HepG2 (cell line): Measurements from ENCODE around the gene FGF2. TPM values are rescaled to one million over a fixed set of nuclear protein-coding genes. Genes with fewer than 3 reads are reported as not detected.
A peak's percentile ranks its signal among the peaks of the same experiment; 100 is the strongest.

Experiments used
- ARNTL ChIP-seq: sonication (generic); formaldehyde crosslinking; IDR thresholded peaks from 2 replicates; pipeline ENCODE4 v1.4.0; 2020; ENCODE audit warnings: mild to moderate bottlenecking, missing genetic modification reagents
- CHD2 ChIP-seq: IDR thresholded peaks from 2 replicates; pipeline ENCODE4 v1.6.1; 2011; ENCODE audit warnings: low read depth, low read length, improper control_type of control experiment
- DMAP1 ChIP-seq: IDR thresholded peaks from 2 replicates; pipeline ENCODE4 v1.6.1; 2016
- GATAD1 ChIP-seq: IDR thresholded peaks from 2 replicates; pipeline ENCODE4 v1.6.1; 2016; ENCODE audit warnings: missing genetic modification reagents, missing compliant biosample characterization
- HDAC1 ChIP-seq: sonication (generic); formaldehyde crosslinking; IDR thresholded peaks from 2 replicates; pipeline ENCODE4 v1.5.1; 2020; ENCODE audit warnings: mild to moderate bottlenecking, missing genetic modification reagents
- HNRNPLL ChIP-seq: fragments of 200-400 bp; formaldehyde crosslinking; IDR thresholded peaks from 2 replicates; pipeline ENCODE4 v1.6.1; 2017; ENCODE audit warnings: mild to moderate bottlenecking, low read depth, low read length; ENCODE audit not compliant: poor library complexity, severe bottlenecking
- NFKBIZ ChIP-seq: IDR thresholded peaks from 2 replicates; pipeline ENCODE4 v1.6.1; 2018; ENCODE audit warnings: missing genetic modification reagents, missing compliant biosample characterization
- NONO ChIP-seq, 2 experiments: fragments of 450-650 bp in 1 of 2; sonication (generic) in 1 of 2; formaldehyde crosslinking in 1 of 2; IDR thresholded peaks in 1 of 2; conservative IDR thresholded peaks in 1 of 2; 2 replicates each; pipeline versions ENCODE4 v1.6.1 to v1.8.0; 2017 to 2022; ENCODE audit warnings: mild to moderate bottlenecking in 1 of 2, missing genetic modification reagents in 1 of 2, moderate library complexity in 1 of 2
- NR2F6 ChIP-seq, 2 experiments: IDR thresholded peaks; 2 replicates each; pipeline ENCODE4 v1.6.1; 2016; ENCODE audit warnings: antibody characterized with exemption in 1 of 2, mild to moderate bottlenecking in 1 of 2
- PCBP1 ChIP-seq: fragments of 200-400 bp; formaldehyde crosslinking; IDR thresholded peaks from 2 replicates; pipeline ENCODE4 v1.6.1; 2017; ENCODE audit warnings: mild to moderate bottlenecking, low read depth, low read length, borderline replicate concordance
- PHB2 ChIP-seq: fragments of 450-650 bp; IDR thresholded peaks from 2 replicates; pipeline ENCODE4 v1.6.1; 2018; ENCODE audit not compliant: partially characterized antibody
- PHF20 ChIP-seq: sonication (generic); formaldehyde crosslinking; IDR thresholded peaks from 2 replicates; pipeline ENCODE4 v1.5.0; 2020; ENCODE audit warnings: mild to moderate bottlenecking, missing genetic modification reagents
- PRDM4 ChIP-seq: sonication (generic); formaldehyde crosslinking; IDR thresholded peaks from 2 replicates; pipeline ENCODE4 v1.9.0; 2021; ENCODE audit warnings: missing genetic modification reagents, borderline replicate concordance
- SNRNP70 ChIP-seq: fragments of 200-400 bp; formaldehyde crosslinking; IDR thresholded peaks from 2 replicates; pipeline ENCODE4 v1.6.1; 2017; ENCODE audit warnings: mild to moderate bottlenecking, low read depth, low read length, moderate library complexity
- SUZ12 ChIP-seq: fragments of 150-350 bp; IDR thresholded peaks from 2 replicates; pipeline ENCODE4 v1.6.1; 2014; ENCODE audit warnings: low read depth, low read length
- TCF7 ChIP-seq: sonication (generic); IDR thresholded peaks from 2 replicates; pipeline ENCODE4 v1.6.1; 2016; ENCODE audit warnings: antibody characterized with exemption, low read depth
- ZBTB39 ChIP-seq: sonication (generic); formaldehyde crosslinking; IDR thresholded peaks from 2 replicates; pipeline ENCODE4 v1.5.0; 2020; ENCODE audit warnings: missing genetic modification reagents
- ZC3H4 ChIP-seq: sonication (generic); formaldehyde crosslinking; IDR thresholded peaks from 2 replicates; pipeline ENCODE4 v1.4.0; 2020; ENCODE audit warnings: missing genetic modification reagents, borderline replicate concordance
- ZGPAT ChIP-seq: IDR thresholded peaks from 2 replicates; pipeline ENCODE4 v1.6.1; 2016; ENCODE audit warnings: mild to moderate bottlenecking
- ZKSCAN5 ChIP-seq: sonication (generic); formaldehyde crosslinking; IDR thresholded peaks from 2 replicates; pipeline ENCODE4 v1.5.1; 2020; ENCODE audit warnings: mild to moderate bottlenecking, missing genetic modification reagents
- ZMAT3 ChIP-seq: sonication (generic); formaldehyde crosslinking; conservative IDR thresholded peaks from 2 replicates; pipeline ENCODE4 v1.7.0; 2021; ENCODE audit warnings: missing genetic modification reagents
- ZMYM3 ChIP-seq: sonication (generic); formaldehyde crosslinking; IDR thresholded peaks from 2 replicates; pipeline ENCODE4 v1.5.1; 2020; ENCODE audit warnings: mild to moderate bottlenecking, missing genetic modification reagents
- ZNF558 ChIP-seq: sonication (generic); formaldehyde crosslinking; IDR thresholded peaks from 2 replicates; pipeline ENCODE4 v1.9.0; 2022; ENCODE audit warnings: mild to moderate bottlenecking, missing genetic modification reagents, borderline replicate concordance
- ZSCAN30 ChIP-seq: sonication (generic); formaldehyde crosslinking; IDR thresholded peaks from 2 replicates; pipeline ENCODE4 v1.5.0; 2020; ENCODE audit warnings: mild to moderate bottlenecking, missing genetic modification reagents
- polyA plus RNA-seq, 8 experiments: library from polyadenylated mRNA; depleted of rRNA in 3 of 8; stranded (reverse) in 7 of 8; unstranded in 1 of 8; fragments of >200 nt; fragmentation: Illumina TruSeq in 4 of 8; extraction: Trizol in 4 of 8; gene quantifications; 2 replicates each; pipeline versions ENCODE4 v1.2.1 to v1.2.3, GENCODE V29; 2011 to 2016; ENCODE audit warnings: low read depth in 4 of 8, missing spikeins in 1 of 8, mixed read lengths in 1 of 8; ENCODE audit not compliant: insufficient read depth in 1 of 8
- total RNA-seq, 5 experiments: library from RNA; depleted of rRNA; stranded (reverse); fragments of >200 nt; fragmentation: Illumina TruSeq; extraction: Trizol; gene quantifications; 2 replicates each; pipeline ENCODE4 v1.2.3, GENCODE V29; 2016; ENCODE audit warnings: low read depth in 1 of 5

The FGF2 gene
- total and polyA plus RNA-seq, 2 of the 13 experiments (the other 11 are each of a cell fraction or from before 2014, with no cell fraction given): 0.01 to 0.02 TPM

GRCh38 chr4:122921971-122922876 lies 95.6 kb downstream of the FGF2 start, which contains the start of gene NUDT6 (continued):
- TF ChIP-seq NFKBIZ (CRISPR knock-in tag) (no peak), CHD2 (no peak), NR2F6 (IDR thresholded peaks at IDR 0.05) (no peak), NR2F6 (CRISPR knock-in tag; IDR thresholded peaks at IDR 0.05) (peak; percentile 34; the same call in 1 of the 2 replicates), SUZ12 (no peak), ZNF558 (CRISPR knock-in tag) (peak; percentile 72; the same call in 1 of the 2 replicates), HDAC1 (CRISPR knock-in tag) (no peak), ZSCAN30 (CRISPR knock-in tag) (peak; percentile 88), PHF20 (CRISPR knock-in tag) (peak; percentile 51), HNRNPLL (peak; percentile 91), PRDM4 (CRISPR knock-in tag) (no peak), DMAP1 (peak; percentile 69), ZBTB39 (CRISPR knock-in tag) (no peak), ARNTL (CRISPR knock-in tag) (no peak), ZGPAT (CRISPR knock-in tag) (peak; percentile 69; the same call in 1 of the 2 replicates), PCBP1 (no peak), GATAD1 (CRISPR knock-in tag) (peak; percentile 56), ZKSCAN5 (CRISPR knock-in tag) (no peak), PHB2 (no peak), ZC3H4 (CRISPR knock-in tag) (no peak), NONO (IDR thresholded peaks at IDR 0.05) (no peak), NONO (CRISPR knock-in tag; conservative IDR thresholded peaks at IDR 0.05) (peak; percentile 52; the same call in 1 of the 2 replicates), TCF7 (no peak), SNRNP70 (no peak), ZMAT3 (CRISPR knock-in tag) (no peak), ZMYM3 (CRISPR knock-in tag) (no peak)
